Hematopoietic multipotent progenitor cell treated with erythropoietin and hydrocortisone succinate and interleukin-3 and kit ligand, for 6 days (in vitro differentiated cells): ENCODE measurements around the gene MON2.

Source experiments
- DNase-seq: peaks from one replicate; pipeline ENCODE4 v3.0.0-alpha.2; 2015

MON2 gene

GRCh38 chr12:62562846-62563245 is 96.2 kb downstream of the MON2 start:
- DNase-seq, result no peak

GRCh38 chr12:62575036-62575435 is 108.4 kb downstream of the MON2 start:
- no peak for DNase-seq

- no peak for DNase-seq
Measured at GRCh38 chr12:62576503-62576902, 109.9 kb downstream of the MON2 start.

GRCh38 chr12:62578726-62579125 is 112.1 kb downstream of the MON2 start:
- DNase-seq, result no peak

- peak; percentile 86 for DNase-seq
Measured at GRCh38 chr12:62581288-62582064, 114.8 kb downstream of the MON2 start.

GRCh38 chr12:62582065-62582366 is 115.4 kb downstream of the MON2 start:
- peak; percentile 10 for DNase-seq

GRCh38 chr12:62584619-62585018 is 118.0 kb downstream of the MON2 start:
- DNase-seq, result no peak

GRCh38 chr12:62586850-62587249 is 120.2 kb downstream of the MON2 start:
- DNase-seq, result no peak

GRCh38 chr12:62588916-62589315 is 122.3 kb downstream of the MON2 start:
- no peak for DNase-seq

GRCh38 chr12:62597253-62597652 is 130.6 kb downstream of the MON2 start:
- DNase-seq, result no peak

- DNase-seq, result no peak
Measured at GRCh38 chr12:62598846-62599245, 132.2 kb downstream of the MON2 start.

GRCh38 chr12:62599854-62600437 is 133.3 kb downstream of the MON2 start:
- DNase-seq, result peak; percentile 34

GRCh38 chr12:62601765-62602164 is 135.1 kb downstream of the MON2 start:
- DNase-seq, result peak; percentile 35

- peak; percentile 95 for DNase-seq
Measured at GRCh38 chr12:62602255-62603060, 135.8 kb downstream of the MON2 start.

GRCh38 chr12:62603061-62603810 is 136.6 kb downstream of the MON2 start:
- DNase-seq, result peak; percentile 91

GRCh38 chr12:62603811-62604098 is 137.1 kb downstream of the MON2 start:
- DNase-seq, result no peak

GRCh38 chr12:62604373-62604772 is 137.7 kb downstream of the MON2 start:
- no peak for DNase-seq

GRCh38 chr12:62604871-62605270 is 138.2 kb downstream of the MON2 start:
- DNase-seq, result peak; percentile 67

GRCh38 chr12:62605981-62606380 is 139.4 kb downstream of the MON2 start:
- no peak for DNase-seq

GRCh38 chr12:62606654-62607053 is 140.0 kb downstream of the MON2 start:
- no peak for DNase-seq

- DNase-seq, result no peak
Measured at GRCh38 chr12:62613081-62613480, 146.5 kb downstream of the MON2 start.

GRCh38 chr12:62618319-62618718 is 151.7 kb downstream of the MON2 start:
- no peak for DNase-seq

- no peak for DNase-seq
Measured at GRCh38 chr12:62618930-62619329, 152.3 kb downstream of the MON2 start.
